RPMI8226 (cell line): Measurements from ENCODE around the gene KNDC1.
"Not testable (repeated sequence)": the region's sequence is repeated elsewhere in the genome, so short reads cannot be mapped to it uniquely, and the experiment has no call there.

Experiments used
- DNase-seq: peaks from one replicate; pipeline ENCODE4 v3.0.0-alpha.2; 2015

The KNDC1 gene

DNA sequence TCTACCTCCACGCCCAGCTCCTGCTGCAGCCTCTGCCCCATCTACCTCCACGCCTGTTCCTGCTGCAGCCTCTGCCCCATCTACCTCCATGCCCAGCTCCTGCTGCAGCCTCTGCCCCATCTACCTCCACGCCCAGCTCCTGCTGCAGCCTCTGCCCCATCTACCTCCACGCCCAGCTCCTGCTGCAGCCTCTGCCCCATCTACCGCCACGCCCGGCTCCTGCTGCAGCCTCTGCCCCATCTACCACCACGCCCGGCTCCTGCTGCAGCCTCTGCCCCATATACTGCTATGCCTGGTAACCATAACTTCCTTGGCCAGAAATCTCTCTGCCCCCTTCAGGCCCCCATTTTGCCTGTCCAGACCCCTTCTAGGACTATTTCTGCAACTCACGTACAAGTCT, 105.0 kb downstream of the KNDC1 start:
- not testable (repeated sequence) for DNase-seq

DNA sequence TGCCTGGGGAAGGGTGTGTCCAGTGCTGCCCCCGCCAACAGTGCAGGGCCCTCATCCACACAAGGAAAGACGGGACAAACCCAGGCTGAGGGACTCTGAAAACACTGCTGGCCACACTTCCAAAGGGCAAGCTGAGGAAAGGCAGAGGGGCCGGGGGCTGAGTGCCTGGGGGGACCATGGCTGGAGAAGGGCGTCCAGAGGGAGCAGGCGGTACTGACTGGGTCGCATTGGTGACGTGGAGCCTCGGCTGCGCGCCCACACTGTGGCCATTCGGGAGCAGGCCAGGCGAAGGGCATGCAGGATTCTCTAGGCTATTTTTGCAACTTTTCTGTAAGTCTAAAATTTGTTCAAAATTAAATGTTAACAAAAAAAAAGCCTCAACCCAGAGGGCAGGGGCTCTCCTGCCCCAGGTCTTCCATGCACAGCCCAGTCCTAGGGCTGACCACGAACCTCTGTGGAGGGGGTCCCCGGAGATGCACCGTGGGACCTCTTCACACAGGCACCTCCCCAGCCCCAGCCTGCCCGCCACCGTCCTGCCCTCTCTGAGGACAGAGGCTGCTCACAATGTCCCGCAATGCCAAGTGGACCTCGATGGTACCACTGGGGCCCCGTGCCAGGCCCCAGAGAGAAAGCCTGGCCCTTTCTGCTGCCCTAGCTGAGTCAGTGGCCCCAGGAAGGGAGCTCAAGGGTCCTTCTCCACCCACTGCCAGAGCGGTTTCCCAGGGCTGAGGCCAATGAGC, 106.2 kb downstream of the KNDC1 start:
- DNase-seq, result no peak

DNA sequence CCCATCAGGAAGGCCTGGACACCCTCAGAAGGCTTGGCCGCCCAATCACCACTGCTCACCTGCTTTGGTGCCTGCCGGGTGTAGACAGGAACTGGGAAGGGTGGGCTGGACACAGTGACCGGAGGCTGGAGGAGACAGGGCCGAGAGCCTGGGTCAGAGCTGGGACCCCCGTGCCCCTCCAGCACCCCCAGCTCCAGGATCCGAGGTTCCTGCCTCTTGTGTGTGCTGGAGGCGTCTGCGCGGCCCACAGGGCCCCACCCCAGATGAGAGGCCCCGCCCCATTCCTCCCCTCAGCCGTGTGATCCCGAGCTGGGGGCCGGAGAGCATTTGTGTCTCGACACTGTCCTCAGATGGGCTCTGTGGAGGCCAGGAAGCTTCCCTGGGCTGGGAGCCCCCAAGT, 107.3 kb downstream of the KNDC1 start:
- no peak for DNase-seq

DNA sequence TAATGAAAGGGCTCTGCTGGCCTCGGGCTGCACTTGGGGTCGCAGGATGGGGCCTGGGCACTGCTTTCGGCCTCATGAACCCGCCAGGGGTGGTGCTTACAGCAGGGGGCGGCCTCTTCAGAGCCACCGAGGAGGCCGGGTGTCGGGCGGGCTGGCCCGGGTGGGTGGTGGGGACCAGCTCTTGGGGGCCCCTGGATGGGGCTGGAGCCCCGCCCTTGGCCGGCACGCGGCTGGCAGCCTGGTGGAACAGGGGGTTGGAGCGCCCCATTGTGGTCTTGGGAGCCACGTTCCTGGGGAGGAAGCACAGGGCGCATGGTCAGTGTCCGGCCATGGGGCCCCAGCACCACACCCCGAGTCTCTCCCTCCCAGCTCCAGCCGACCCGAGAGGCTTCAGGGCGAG, 107.8 kb downstream of the KNDC1 start:
- DNase-seq, result no peak

DNA sequence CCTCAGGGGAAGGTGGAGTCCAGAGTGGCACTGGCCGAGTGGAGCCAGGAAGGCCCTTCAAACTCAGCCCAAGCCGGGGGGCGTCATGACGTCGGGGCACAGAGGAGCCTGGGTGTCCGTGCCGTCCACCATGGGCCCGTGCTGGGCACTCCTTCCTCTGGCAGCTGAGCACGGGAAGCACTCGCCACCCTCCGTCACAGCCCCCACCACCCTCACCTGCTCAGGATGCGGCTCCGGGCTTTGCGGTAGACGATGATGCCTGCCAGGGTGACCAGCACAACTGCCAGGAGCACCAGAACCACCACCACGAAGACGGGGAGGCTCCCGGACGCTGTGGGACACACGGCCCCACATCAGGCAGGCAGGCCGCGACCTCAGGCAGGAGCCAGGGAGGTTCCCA, 108.5 kb downstream of the KNDC1 start:
- no peak for DNase-seq

DNA sequence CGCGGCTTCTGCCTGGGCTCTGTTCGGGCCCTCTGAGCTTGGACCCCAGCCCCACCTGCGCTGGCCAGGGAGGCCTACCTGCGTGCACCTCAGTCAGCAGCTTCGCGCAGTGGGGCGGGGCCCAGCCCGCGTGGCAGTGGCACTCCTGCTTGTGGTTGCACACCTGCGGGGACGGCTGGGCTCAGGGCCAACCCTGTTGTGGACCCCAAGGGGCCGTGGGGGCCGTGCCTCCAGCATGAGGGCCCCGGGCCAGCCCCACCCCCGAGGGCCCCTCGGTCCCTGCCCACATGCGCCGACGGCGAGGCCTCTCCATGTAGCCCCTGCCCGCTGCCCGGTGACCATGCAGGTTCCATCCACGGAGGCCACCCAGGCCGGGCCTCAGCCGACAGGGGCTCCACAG, 109.3 kb downstream of the KNDC1 start:
- no peak for DNase-seq

DNA sequence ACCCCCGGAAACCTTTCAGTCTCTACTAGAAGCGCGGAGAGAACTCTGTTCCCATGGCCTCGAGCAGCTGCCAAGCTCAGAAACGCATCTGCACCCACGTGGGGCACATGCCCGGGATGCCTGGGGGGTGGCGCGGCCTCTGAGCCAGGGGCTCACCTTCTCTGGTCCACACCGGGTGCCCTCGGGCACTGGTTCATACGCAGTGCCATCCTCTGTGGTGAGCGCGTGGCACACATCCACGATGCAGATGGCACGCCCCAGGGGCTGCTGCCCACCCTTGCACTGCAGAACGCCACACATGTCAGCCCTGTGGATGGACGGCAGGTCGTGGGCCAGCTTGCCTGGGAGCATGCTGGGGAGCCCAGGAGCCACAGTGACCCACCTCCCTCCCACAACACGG, 110.2 kb downstream of the KNDC1 start:
- no peak for DNase-seq

DNA sequence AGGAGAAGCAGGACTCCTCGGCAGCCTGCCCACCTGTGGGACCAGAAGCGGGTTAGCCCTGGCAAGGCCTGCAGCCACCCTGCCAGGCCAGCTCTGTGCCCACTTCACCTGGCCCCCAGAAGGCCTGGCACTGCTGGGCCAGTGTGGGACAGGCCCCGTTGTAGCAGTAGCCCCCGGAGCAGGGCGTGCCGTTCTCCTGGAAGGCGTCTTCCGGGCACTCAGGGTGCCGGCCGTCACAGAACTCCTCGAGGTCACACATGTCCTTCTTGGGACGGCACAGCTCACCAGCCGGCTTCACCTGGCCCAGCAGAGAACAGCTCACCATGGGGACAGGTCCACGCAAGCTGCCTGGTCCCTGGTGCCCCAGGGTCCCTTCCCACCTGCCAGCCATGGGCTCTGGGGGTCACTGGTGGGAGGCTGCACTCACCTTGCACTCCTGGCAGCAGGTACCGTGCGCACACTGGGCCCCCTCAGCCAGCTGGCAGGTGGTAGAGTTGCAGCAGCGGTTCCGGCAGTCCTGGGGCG, 110.8 kb downstream of the KNDC1 start:
- no peak for DNase-seq

DNA sequence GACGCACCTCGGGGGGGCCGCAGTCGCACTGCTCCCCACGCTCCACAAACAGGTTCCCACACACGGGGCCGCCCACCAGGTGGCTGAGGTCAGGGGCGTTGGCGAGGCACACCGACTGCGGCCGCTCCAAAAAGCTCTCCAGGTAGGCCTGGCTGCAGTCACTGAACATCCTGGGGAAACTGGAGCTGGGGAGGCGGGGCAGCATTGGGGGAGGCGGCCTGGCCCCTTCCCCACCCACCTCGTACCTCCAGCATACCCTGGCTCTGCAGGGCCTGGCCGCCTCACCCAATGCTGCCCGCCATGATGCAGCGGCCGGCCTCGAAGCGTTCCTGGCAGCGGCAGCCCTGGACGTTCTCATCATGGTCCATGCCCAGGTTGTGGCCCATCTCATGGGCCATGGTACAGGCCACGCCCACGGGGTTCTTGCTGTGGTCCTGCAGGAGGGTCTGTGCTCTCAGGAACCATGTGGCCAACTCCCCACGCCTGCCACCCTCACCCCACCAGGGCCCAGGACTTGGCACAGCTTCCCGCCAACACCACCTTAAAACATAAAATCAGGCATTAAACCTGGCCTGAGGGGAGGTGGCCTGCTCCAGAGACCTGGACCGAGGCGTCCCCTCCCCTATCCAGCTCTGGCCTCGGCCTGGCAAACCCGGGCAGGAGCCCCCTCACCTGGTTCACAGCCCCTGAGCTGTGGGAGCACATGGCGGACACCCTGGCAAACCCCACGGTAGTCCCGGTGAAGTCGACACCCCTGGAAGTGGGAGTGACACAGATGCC, 111.7 kb downstream of the KNDC1 start:
- no peak for DNase-seq

DNA sequence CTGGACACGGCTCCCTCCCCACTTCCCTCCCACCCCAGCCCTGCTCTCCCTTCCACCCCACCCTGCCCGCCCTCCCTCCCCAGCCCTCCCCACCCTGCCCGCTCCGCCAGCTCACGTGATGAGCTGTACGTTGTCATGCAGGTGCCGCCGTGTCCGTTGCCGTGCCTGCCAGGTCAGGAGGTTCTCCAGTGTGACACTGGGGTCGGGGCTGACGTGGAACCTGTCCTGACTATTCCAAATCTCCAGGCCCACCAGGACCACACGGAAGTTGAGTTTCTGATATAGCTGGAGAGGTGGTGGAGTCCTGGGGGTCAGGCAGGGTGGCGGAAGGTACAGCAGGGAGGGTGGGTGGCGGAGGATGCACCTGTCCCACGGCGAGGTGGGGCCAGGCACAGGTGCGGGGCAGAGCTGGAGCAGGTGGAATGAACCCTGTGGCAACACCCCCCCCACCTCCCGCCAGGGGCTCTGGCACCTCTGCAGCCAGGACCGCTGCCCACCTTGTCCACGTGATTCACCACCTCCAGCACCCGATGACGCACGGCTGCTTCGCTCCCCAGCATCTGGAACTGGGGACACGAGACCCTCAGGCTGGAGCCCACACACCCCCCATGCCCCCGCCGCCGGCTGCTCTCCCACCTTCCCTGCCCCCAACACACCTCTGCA, 112.4 kb downstream of the KNDC1 start:
- DNase-seq, result no peak

DNA sequence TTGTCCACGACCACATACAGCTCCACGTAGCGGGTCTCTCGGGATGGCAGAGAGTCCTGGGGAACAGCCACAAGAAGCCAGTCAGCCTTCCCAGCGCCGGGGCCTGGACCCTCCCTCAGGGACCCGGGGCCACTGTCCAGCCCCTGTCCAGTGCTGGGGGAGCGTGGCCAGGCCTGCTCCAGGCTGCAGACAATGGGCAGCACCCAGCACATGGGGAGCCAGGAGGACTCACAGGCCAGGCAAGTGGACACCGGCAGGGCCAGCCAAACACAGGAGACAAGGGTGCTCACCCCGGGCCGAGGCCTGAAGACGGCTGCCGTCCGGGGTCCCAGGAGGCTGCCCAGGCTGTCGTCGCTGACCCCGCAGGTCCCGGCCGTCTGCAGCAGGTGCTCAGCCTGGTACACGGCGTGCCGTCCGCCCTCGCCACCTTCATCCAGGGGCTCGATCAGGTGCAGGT, 113.0 kb downstream of the KNDC1 start:
- DNase-seq, result no peak

DNA sequence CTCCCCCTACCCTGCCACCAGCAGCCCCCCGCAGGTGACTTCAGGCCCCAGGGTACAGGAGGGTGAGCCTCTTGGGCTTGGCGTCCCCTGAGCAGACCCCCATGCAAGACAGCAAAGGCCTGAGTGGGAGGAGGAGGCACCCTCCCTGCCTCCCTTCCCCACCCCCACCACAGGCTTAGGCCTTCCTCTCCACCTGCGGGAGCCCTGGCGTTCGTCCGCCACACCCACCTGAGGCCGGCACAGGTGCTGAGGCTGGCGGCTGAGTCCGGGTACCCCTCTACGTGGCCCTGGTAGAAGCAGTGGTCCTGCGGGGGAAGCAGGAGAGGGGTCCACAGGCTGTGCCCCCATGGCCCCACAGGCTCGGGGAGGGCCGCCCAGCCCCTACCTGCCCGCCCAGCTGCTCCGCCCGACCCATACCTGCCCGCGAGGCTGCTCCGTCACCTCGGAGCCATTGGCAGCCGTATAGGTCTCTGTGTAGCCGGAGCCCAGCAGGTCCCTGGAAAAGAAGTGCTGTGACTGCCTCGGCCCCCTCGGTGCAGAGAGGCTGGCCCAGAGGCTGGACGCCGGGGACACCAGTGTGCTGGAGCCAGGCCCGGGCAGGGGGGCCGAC, 113.6 kb downstream of the KNDC1 start:
- DNase-seq, result no peak

DNA sequence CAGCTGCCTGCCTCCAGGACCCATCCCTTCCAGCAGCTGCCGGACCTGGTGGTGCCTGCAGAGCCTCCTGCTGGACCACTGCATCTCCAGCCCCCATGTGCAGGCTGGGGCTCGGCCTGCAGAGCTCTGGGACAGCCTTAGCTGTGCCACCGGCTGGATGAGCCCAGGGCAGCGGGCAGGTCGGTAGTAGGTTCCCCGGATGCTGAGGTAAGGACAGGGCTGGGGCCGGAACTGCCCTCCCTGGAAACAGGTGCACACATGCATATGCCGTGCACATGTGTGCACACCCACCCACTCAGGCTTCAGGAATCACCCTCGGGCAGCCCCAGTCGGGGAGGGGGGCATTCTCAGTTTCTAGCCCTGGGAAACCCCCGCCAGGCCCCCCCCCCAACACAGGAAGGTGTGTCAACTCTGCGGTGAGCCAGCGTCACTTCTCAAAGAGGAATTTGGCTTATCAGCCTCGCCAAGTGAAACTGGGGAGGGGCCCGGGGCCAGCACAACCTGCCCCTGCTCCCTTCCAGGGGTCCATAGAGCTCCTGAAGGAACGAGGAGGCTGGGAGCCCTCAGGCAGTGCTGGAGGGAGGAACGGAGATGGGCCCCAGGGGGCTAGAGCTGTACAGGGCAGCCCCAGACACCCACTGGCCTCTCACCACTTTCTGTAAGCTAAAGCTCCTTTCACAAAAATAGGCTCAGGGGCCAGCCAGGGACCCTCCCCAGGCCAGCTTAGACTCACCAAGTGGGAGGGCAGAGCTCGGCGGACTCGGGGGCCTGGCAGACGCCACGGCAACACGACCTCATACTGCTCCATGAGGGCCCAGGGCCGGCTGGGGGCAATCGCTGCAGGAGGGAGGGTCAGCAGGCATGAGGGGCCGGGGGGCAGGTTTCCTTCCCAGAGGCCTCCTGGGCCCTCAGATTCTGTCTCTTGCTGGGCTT, 115.0 kb downstream of the KNDC1 start:
- peak; percentile 70 for DNase-seq

DNA sequence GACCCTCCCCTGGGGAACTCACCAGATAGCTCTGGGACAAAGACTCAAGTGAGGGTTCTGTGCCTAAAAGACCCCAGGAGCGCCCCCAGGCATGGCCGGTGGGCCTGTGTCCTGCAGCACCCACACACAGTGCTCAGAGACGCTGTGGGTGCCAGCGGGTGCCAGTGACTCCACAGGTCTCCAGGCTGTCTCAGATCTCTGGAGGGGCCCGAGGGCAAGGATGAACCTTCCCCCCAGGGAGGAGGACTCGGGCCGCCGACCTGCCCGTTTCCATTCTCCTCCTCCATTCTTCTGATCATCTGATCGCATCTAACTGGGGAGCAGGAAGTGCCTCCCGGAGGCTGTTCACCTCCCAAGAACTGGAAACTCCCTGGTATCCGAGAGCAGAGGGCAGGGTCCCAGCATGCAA, 115.7 kb downstream of the KNDC1 start:
- peak; percentile 34 for DNase-seq
